ENCODE measurements around the gene OTX2. TPM values are rescaled to one million over a fixed set of nuclear protein-coding genes. Genes with fewer than 3 reads are reported as not detected.

OTX2 gene
- total and polyA plus RNA-seq, 2 experiments from 2014 or later, result 16.5 to 23.9 TPM

DNA sequence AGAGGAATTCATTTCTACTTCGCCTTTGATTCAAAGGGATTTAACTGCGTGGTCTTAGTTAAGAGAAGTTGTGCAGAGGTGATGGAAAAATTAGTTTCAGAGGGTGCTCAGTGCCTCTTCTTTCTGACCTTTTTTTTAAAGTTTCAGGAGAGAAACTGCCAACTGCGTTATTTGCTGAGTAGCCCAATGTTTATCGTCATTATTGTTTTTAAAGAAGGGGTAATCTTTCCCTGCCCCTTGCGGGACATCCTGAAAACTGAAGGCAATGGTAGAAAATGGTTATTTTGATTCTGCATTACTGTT is 11.0 kb downstream of the OTX2 start:
- no peaks in the 10 kb centered on the region for H3K9me3 Mint-ChIP-seq
- TF ChIP-seq, protein P1, sequence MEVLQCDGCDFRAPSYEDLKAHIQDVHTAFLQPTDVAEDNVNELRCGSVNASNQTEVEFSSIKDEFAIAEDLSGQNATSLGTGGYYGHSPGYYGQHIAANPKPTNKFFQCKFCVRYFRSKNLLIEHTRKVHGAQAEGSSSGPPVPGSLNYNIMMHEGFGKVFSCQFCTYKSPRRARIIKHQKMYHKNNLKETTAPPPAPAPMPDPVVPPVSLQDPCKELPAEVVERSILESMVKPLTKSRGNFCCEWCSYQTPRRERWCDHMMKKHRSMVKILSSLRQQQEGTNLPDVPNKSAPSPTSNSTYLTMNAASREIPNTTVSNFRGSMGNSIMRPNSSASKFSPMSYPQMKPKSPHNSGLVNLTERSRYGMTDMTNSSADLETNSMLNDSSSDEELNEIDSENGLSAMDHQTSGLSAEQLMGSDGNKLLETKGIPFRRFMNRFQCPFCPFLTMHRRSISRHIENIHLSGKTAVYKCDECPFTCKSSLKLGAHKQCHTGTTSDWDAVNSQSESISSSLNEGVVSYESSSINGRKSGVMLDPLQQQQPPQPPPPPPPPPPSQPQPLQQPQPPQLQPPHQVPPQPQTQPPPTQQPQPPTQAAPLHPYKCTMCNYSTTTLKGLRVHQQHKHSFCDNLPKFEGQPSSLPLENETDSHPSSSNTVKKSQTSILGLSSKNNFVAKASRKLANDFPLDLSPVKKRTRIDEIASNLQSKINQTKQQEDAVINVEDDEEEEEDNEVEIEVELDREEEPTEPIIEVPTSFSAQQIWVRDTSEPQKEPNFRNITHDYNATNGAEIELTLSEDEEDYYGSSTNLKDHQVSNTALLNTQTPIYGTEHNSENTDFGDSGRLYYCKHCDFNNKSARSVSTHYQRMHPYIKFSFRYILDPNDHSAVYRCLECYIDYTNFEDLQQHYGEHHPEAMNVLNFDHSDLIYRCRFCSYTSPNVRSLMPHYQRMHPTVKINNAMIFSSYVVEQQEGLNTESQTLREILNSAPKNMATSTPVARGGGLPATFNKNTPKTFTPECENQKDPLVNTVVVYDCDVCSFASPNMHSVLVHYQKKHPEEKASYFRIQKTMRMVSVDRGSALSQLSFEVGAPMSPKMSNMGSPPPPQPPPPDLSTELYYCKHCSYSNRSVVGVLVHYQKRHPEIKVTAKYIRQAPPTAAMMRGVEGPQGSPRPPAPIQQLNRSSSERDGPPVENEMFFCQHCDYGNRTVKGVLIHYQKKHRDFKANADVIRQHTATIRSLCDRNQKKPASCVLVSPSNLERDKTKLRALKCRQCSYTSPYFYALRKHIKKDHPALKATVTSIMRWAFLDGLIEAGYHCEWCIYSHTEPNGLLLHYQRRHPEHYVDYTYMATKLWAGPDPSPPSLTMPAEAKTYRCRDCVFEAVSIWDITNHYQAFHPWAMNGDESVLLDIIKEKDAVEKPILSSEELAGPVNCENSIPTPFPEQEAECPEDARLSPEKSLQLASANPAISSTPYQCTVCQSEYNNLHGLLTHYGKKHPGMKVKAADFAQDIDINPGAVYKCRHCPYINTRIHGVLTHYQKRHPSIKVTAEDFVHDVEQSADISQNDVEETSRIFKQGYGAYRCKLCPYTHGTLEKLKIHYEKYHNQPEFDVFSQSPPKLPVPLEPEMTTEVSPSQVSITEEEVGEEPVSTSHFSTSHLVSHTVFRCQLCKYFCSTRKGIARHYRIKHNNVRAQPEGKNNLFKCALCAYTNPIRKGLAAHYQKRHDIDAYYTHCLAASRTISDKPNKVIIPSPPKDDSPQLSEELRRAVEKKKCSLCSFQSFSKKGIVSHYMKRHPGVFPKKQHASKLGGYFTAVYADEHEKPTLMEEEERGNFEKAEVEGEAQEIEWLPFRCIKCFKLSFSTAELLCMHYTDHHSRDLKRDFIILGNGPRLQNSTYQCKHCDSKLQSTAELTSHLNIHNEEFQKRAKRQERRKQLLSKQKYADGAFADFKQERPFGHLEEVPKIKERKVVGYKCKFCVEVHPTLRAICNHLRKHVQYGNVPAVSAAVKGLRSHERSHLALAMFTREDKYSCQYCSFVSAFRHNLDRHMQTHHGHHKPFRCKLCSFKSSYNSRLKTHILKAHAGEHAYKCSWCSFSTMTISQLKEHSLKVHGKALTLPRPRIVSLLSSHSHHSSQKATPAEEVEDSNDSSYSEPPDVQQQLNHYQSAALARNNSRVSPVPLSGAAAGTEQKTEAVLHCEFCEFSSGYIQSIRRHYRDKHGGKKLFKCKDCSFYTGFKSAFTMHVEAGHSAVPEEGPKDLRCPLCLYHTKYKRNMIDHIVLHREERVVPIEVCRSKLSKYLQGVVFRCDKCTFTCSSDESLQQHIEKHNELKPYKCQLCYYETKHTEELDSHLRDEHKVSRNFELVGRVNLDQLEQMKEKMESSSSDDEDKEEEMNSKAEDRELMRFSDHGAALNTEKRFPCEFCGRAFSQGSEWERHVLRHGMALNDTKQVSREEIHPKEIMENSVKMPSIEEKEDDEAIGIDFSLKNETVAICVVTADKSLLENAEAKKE (CRISPR knock-in tag; IDR thresholded peaks at IDR 0.05), result no peak
- TF ChIP-seq STAT1 (IDR thresholded peaks at IDR 0.05; ENCODE audit: unreplicated experiment), result no peak
- TF ChIP-seq NANOG (IDR thresholded peaks at IDR 0.05; ENCODE audit: borderline replicate concordance), result no peak
- TF ChIP-seq ZNF114 (CRISPR knock-in tag; IDR thresholded peaks at IDR 0.05), result no peak
- TF ChIP-seq, protein P2, sequence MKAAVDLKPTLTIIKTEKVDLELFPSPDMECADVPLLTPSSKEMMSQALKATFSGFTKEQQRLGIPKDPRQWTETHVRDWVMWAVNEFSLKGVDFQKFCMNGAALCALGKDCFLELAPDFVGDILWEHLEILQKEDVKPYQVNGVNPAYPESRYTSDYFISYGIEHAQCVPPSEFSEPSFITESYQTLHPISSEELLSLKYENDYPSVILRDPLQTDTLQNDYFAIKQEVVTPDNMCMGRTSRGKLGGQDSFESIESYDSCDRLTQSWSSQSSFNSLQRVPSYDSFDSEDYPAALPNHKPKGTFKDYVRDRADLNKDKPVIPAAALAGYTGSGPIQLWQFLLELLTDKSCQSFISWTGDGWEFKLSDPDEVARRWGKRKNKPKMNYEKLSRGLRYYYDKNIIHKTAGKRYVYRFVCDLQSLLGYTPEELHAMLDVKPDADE (IDR thresholded peaks at IDR 0.05), result no peak
- no peak for TF ChIP-seq REST (IDR thresholded peaks at IDR 0.05; ENCODE audit: unreplicated experiment)
- TF ChIP-seq EZH2phosphoT487 (IDR thresholded peaks at IDR 0.05; ENCODE audit: unreplicated experiment), result no peak
- DNase-seq (ENCODE audit: low spot score) (no peak), ATAC-seq (no peak)
- H3K9me2 ChIP-seq (ENCODE audit: insufficient read depth), result no peaks in the 10 kb centered on the region
- peak overlapping the region; percentile 58; the same call in 1 of the 2 replicates for H2AFZ ChIP-seq
- H3K4me2 ChIP-seq, result peak overlapping the region; percentile 78
- H3K27me3 Mint-ChIP-seq (ENCODE audit: insufficient read depth, low read depth, poor library complexity), result peaks cover 73% of the 10 kb centered on the region
- peaks cover 71% of the 10 kb centered on the region for H3K4me1 ChIP-seq (ENCODE audit: insufficient read depth)
- H3K4me3 Mint-ChIP-seq, result peak overlapping the region; percentile 64
- no peak overlapping the region for H3K27ac Mint-ChIP-seq
- peaks cover 5% of the 10 kb centered on the region; the same call in 1 of the 2 replicates for H3K36me3 ChIP-seq (ENCODE audit: insufficient read depth)
- H3K79me2 ChIP-seq (replicated peaks; ENCODE audit: insufficient read depth), result peaks cover 35% of the 10 kb centered on the region
- H4K20me1 ChIP-seq (replicated peaks; ENCODE audit: insufficient read depth), result no peaks in the 10 kb centered on the region
- peaks cover 95% of the 10 kb centered on the region for H3K27me3 ChIP-seq (ENCODE audit: insufficient read depth)
- H3K36me3 Mint-ChIP-seq (ENCODE audit: low read depth), result peaks cover 45% of the 10 kb centered on the region
- peaks cover 73% of the 10 kb centered on the region for H3K4me1 Mint-ChIP-seq
- H3K4me3 ChIP-seq, result peak overlapping the region; percentile 62
- peaks cover 22% of the 10 kb centered on the region for H3F3A ChIP-seq (replicated peaks; ENCODE audit: low read depth)
- H3K27ac ChIP-seq (ENCODE audit: low read depth), result no peak overlapping the region
